GM23338 (cell line): ENCODE measurements around the gene MYO9A.

Experiments
- CREB1 ChIP-seq: fragments of 250-450 bp; sonication (Bioruptor Pico); IDR thresholded peaks from 2 replicates; pipeline ENCODE4 v1.5.0; 2020; ENCODE audit warnings: low read depth, mild to moderate bottlenecking, moderate library complexity
- EZH2 ChIP-seq: fragments of 200-600 bp; sonication (generic); IDR thresholded peaks from one replicate; pipeline ENCODE4 v1.8.0; 2017; ENCODE audit warnings: antibody characterized with exemption, mild to moderate bottlenecking, low read depth; ENCODE audit not compliant: unreplicated experiment
- EZH2phosphoT487 ChIP-seq: fragments of 200-600 bp; sonication (generic); IDR thresholded peaks from one replicate; pipeline ENCODE4 v1.8.1; 2018; ENCODE audit warnings: antibody characterized with exemption; ENCODE audit not compliant: unreplicated experiment
- JUNB ChIP-seq: IDR thresholded peaks from one replicate; pipeline ENCODE4 v1.6.1; 2016; ENCODE audit warnings: antibody characterized with exemption; ENCODE audit not compliant: unreplicated experiment
- NANOG ChIP-seq: IDR thresholded peaks from 2 replicates; pipeline ENCODE4 v1.6.1; 2016; ENCODE audit warnings: antibody characterized with exemption, borderline replicate concordance
- POLR2AphosphoS5 ChIP-seq: IDR thresholded peaks from 2 replicates; pipeline ENCODE4 v1.6.1; 2016; ENCODE audit warnings: antibody characterized with exemption, low read depth
- STAT1 ChIP-seq: IDR thresholded peaks from one replicate; pipeline ENCODE4 v1.6.1; 2016; ENCODE audit warnings: antibody characterized with exemption; ENCODE audit not compliant: unreplicated experiment
- ZNF114 ChIP-seq: fragments of 250-450 bp; sonication (Bioruptor Pico); IDR thresholded peaks from 2 replicates; pipeline ENCODE4 v1.5.0; 2020; ENCODE audit warnings: mild to moderate bottlenecking, moderate library complexity
- ZNF331 ChIP-seq: fragments of 250-450 bp; sonication (Bioruptor Pico); IDR thresholded peaks from 2 replicates; pipeline ENCODE4 v1.5.0; 2020; ENCODE audit warnings: low read depth, mild to moderate bottlenecking, moderate library complexity
- TF ChIP-seq, protein P1 (sequence below), 2 experiments: fragments of 200-600 bp in 1 of 2; sonication (generic) in 1 of 2; conservative IDR thresholded peaks; 2 replicates each; pipeline versions ENCODE4 v1.5.1 to v1.6.1; 2016 to 2017; ENCODE audit warnings: antibody characterized with exemption in 2 of 2, low read depth in 2 of 2, mild to moderate bottlenecking in 2 of 2, moderate library complexity in 1 of 2
- TF ChIP-seq, protein P2 (sequence below): IDR thresholded peaks from one replicate; pipeline ENCODE4 v1.6.1; 2018; ENCODE audit warnings: antibody characterized with exemption; ENCODE audit not compliant: unreplicated experiment
- TF ChIP-seq, protein P3 (sequence below): IDR thresholded peaks from 2 replicates; pipeline ENCODE4 v1.6.1; 2016; ENCODE audit warnings: antibody characterized with exemption

DNA sequence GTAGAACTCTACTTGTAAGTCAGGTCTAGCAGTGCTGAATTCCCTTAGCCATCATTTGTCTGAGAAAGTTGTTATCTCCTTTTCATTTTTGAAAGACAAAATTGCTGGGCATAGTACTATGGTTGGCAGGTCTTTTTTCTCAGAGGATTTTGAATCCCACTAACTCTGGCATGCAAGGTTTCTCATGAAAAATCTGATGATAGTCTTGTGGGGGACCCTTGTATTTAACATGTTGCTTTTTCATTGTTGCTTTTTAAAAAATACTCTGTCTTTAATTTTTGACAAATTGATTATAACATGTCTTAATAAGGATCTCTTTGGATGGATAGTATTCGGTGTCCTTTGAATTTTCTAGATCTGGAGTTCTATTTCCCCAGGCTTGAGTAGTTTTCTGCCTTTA lies 186.7 kb downstream of the MYO9A start:
- TF ChIP-seq, protein P1, sequence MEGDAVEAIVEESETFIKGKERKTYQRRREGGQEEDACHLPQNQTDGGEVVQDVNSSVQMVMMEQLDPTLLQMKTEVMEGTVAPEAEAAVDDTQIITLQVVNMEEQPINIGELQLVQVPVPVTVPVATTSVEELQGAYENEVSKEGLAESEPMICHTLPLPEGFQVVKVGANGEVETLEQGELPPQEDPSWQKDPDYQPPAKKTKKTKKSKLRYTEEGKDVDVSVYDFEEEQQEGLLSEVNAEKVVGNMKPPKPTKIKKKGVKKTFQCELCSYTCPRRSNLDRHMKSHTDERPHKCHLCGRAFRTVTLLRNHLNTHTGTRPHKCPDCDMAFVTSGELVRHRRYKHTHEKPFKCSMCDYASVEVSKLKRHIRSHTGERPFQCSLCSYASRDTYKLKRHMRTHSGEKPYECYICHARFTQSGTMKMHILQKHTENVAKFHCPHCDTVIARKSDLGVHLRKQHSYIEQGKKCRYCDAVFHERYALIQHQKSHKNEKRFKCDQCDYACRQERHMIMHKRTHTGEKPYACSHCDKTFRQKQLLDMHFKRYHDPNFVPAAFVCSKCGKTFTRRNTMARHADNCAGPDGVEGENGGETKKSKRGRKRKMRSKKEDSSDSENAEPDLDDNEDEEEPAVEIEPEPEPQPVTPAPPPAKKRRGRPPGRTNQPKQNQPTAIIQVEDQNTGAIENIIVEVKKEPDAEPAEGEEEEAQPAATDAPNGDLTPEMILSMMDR (conservative IDR thresholded peaks at IDR 0.05; ENCODE audit: low read depth in 2 of 2) = no peak
- TF ChIP-seq EZH2 (no peak), JUNB (no peak), STAT1 (no peak), EZH2phosphoT487 (no peak), ZNF114 (CRISPR knock-in tag) (no peak), POLR2AphosphoS5 (no peak), NANOG (no peak), CREB1 (CRISPR knock-in tag) (no peak), ZNF331 (CRISPR knock-in tag) (no peak)
- TF ChIP-seq, protein P2, sequence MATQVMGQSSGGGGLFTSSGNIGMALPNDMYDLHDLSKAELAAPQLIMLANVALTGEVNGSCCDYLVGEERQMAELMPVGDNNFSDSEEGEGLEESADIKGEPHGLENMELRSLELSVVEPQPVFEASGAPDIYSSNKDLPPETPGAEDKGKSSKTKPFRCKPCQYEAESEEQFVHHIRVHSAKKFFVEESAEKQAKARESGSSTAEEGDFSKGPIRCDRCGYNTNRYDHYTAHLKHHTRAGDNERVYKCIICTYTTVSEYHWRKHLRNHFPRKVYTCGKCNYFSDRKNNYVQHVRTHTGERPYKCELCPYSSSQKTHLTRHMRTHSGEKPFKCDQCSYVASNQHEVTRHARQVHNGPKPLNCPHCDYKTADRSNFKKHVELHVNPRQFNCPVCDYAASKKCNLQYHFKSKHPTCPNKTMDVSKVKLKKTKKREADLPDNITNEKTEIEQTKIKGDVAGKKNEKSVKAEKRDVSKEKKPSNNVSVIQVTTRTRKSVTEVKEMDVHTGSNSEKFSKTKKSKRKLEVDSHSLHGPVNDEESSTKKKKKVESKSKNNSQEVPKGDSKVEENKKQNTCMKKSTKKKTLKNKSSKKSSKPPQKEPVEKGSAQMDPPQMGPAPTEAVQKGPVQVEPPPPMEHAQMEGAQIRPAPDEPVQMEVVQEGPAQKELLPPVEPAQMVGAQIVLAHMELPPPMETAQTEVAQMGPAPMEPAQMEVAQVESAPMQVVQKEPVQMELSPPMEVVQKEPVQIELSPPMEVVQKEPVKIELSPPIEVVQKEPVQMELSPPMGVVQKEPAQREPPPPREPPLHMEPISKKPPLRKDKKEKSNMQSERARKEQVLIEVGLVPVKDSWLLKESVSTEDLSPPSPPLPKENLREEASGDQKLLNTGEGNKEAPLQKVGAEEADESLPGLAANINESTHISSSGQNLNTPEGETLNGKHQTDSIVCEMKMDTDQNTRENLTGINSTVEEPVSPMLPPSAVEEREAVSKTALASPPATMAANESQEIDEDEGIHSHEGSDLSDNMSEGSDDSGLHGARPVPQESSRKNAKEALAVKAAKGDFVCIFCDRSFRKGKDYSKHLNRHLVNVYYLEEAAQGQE = no peak
- TF ChIP-seq, protein P3, sequence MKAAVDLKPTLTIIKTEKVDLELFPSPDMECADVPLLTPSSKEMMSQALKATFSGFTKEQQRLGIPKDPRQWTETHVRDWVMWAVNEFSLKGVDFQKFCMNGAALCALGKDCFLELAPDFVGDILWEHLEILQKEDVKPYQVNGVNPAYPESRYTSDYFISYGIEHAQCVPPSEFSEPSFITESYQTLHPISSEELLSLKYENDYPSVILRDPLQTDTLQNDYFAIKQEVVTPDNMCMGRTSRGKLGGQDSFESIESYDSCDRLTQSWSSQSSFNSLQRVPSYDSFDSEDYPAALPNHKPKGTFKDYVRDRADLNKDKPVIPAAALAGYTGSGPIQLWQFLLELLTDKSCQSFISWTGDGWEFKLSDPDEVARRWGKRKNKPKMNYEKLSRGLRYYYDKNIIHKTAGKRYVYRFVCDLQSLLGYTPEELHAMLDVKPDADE = no peak
